Neuron (in vitro differentiated cells): ENCODE data around the gene CCNI2.

Experiments used
- H2AFZ ChIP-seq: one replicate; pipeline ENCODE4 v1.6.1; 2013; ENCODE audit warnings: low read depth, mild to moderate bottlenecking, inconsistent platforms, low read length, moderate library complexity
- H3K27me3 ChIP-seq: one replicate; pipeline ENCODE4 v1.6.1; 2013; ENCODE audit warnings: low read length; ENCODE audit not compliant: insufficient read depth
- H3K36me3 ChIP-seq: one replicate; pipeline ENCODE4 v1.6.1; 2013; ENCODE audit warnings: low read length; ENCODE audit not compliant: insufficient read depth
- H3K4me1 ChIP-seq: one replicate; pipeline ENCODE4 v1.6.1; 2013; ENCODE audit warnings: low read length; ENCODE audit not compliant: insufficient read depth
- H3K4me3 ChIP-seq: 2 replicates; pipeline ENCODE4 v1.5.1; 2013; ENCODE audit warnings: mild to moderate bottlenecking, low read length, moderate library complexity
- H3K9me3 ChIP-seq: one replicate; pipeline ENCODE4 v1.6.1; 2013; ENCODE audit warnings: low read length

Gene CCNI2

GRCh38 chr5:132753135-132753987, 6.1 kb downstream of the CCNI2 start:
- no peak overlapping the region for H2AFZ ChIP-seq
- H3K4me1 ChIP-seq: no peaks in the 10 kb centered on the region
- H3K4me3 ChIP-seq: no peak overlapping the region
- peaks cover 10% of the 10 kb centered on the region for H3K36me3 ChIP-seq
- H3K9me3 ChIP-seq: no peaks in the 10 kb centered on the region
- H3K27me3 ChIP-seq: peaks cover 5% of the 10 kb centered on the region

GRCh38 chr5:132754111-132754510, 6.9 kb downstream of the CCNI2 start:
- Histone ChIP-seq H2AFZ (no peak overlapping the region), H3K9me3 (no peaks in the 10 kb centered on the region), H3K36me3 (peaks cover 17% of the 10 kb centered on the region), H3K4me3 (no peak overlapping the region), H3K4me1 (no peaks in the 10 kb centered on the region), H3K27me3 (no peaks in the 10 kb centered on the region)

GRCh38 chr5:132754947-132755346, 7.7 kb downstream of the CCNI2 start:
- no peaks in the 10 kb centered on the region for H3K9me3 ChIP-seq
- H3K4me3 ChIP-seq: no peak overlapping the region
- peaks cover 21% of the 10 kb centered on the region for H3K36me3 ChIP-seq
- no peaks in the 10 kb centered on the region for H3K27me3 ChIP-seq
- no peaks in the 10 kb centered on the region for H3K4me1 ChIP-seq
- no peak overlapping the region for H2AFZ ChIP-seq

- H3K27me3 ChIP-seq: no peaks in the 10 kb centered on the region
Observed at GRCh38 chr5:132756542-132756941, 9.3 kb downstream of the CCNI2 start.

GRCh38 chr5:132758451-132758850, 11.2 kb downstream of the CCNI2 start:
- no peak overlapping the region for H2AFZ ChIP-seq
- no peak overlapping the region for H3K4me3 ChIP-seq
- no peaks in the 10 kb centered on the region for H3K27me3 ChIP-seq
- H3K36me3 ChIP-seq: peaks cover 55% of the 10 kb centered on the region
- H3K4me1 ChIP-seq: no peaks in the 10 kb centered on the region
- H3K9me3 ChIP-seq: no peaks in the 10 kb centered on the region

More at GRCh38 chr5:132756542-132756941, 9.3 kb downstream of the CCNI2 start:
- H3K4me1 ChIP-seq: no peaks in the 10 kb centered on the region
- no peak overlapping the region for H2AFZ ChIP-seq
- H3K4me3 ChIP-seq: no peak overlapping the region
- H3K9me3 ChIP-seq: no peaks in the 10 kb centered on the region
- peaks cover 36% of the 10 kb centered on the region for H3K36me3 ChIP-seq

GRCh38 chr5:132759114-132760048, 12.2 kb downstream of the CCNI2 start:
- H2AFZ ChIP-seq: no peak overlapping the region
- no peaks in the 10 kb centered on the region for H3K9me3 ChIP-seq
- no peaks in the 10 kb centered on the region for H3K4me1 ChIP-seq
- H3K27me3 ChIP-seq: no peaks in the 10 kb centered on the region
- peaks cover 61% of the 10 kb centered on the region for H3K36me3 ChIP-seq
- H3K4me3 ChIP-seq: no peak overlapping the region

DNA sequence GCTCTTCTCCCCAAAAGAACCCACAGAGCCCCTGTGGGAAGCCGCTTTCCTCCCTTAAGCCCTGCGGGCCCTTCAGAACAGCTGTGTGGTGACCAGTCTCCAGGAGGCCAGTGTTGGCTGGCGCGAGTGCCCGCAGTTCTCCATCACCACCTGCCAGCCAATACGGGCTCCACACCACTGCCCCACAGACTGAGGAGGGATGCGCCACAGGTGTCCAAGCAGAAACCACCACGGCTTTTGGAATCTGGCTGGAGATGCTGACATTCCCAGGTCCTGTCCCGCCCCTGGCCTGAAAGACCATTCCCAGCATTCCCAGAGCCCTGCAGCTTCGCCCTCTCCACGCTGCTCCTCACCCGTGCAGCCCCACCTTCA, 12.8 kb downstream of the CCNI2 start:
- Histone ChIP-seq H3K4me3 (no peak overlapping the region), H3K36me3 (peaks cover 68% of the 10 kb centered on the region), H3K27me3 (no peaks in the 10 kb centered on the region), H3K9me3 (no peaks in the 10 kb centered on the region), H3K4me1 (no peaks in the 10 kb centered on the region), H2AFZ (no peak overlapping the region)

DNA sequence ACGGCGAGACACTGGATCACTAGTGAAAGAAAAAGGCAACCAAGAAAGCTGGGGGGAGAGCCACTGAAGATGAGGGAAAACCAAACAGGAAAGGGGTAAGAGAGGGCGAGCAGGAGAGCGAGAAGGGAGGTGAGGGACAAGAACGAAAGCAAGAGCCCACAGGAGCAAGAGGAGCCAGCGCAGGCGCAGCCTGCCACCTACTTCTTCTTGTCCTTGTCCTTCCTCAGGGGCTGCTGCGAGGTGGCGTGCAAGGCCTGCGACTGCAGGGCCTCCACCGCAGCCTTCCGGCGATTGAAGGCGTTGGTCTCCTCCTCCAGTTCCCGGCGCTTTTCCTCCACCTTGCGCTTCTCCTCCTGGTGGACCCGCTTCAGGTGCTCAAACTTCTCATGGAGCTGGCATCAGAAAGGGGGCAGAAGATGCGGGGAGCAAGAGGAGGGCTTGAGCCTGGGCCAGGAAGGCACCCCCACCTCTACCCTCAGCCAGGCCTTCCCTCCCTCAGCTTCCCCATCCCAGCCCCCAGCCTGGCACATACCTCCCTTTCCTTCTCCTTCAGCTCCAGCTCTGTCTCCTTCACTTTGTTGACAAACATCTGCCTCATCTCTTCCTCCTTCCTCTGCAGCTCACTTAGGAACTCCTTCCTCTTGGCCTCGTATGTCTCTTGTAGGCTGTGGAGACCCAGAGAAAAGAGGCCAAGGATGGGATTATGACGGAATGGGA, 13.5 kb downstream of the CCNI2 start:
- H3K36me3 ChIP-seq: peaks cover 71% of the 10 kb centered on the region
- no peak overlapping the region for H2AFZ ChIP-seq

GRCh38 chr5:132761321-132762240, 14.4 kb downstream of the CCNI2 start:
- H3K36me3 ChIP-seq: peaks cover 71% of the 10 kb centered on the region
- H3K27me3 ChIP-seq: no peaks in the 10 kb centered on the region
- no peaks in the 10 kb centered on the region for H3K9me3 ChIP-seq
- no peak overlapping the region for H2AFZ ChIP-seq
- H3K4me3 ChIP-seq: no peak overlapping the region
- no peaks in the 10 kb centered on the region for H3K4me1 ChIP-seq

More for the DNA sequence above, 13.5 kb downstream of the CCNI2 start:
- Histone ChIP-seq H3K27me3 (no peaks in the 10 kb centered on the region), H3K4me1 (no peaks in the 10 kb centered on the region), H3K4me3 (no peak overlapping the region), H3K9me3 (no peaks in the 10 kb centered on the region)

DNA sequence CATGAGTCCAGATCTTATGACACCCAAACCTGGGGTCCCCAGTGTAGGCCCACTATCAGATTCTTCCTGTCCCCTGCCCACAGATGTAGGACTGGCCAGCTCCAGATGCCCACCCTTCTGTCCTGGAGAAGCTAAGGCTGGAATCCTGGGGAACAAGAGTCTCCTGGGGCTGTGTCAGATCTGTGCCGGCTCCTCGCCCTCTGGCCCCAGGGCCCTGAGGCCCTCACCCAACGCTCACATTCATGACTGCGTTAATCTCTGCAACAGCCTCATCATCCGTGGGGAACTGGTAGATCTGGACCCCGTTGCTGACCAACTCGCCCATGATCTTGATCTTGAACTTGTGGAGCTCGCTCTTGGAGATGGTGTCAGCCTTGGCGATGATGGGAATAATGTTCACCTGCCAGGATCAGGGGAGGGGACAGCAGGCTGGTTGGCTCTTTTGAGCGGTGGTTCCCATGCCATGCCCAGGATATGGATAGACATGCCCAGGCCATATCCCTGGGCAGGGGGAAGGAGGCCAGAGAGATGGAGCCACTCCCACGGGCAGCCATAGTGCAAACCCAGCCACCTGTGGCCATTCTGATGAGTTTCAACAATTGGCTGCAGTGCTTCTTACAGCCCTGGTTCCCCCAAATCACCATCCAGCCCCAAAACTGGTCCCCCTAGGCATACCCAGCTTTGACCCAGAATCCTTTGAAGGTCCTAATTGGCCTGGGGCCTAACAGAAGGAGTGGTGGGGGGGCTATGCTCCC, 15.2 kb downstream of the CCNI2 start:
- Histone ChIP-seq H3K4me1 (no peaks in the 10 kb centered on the region), H3K4me3 (no peak overlapping the region), H3K9me3 (no peaks in the 10 kb centered on the region), H3K36me3 (peaks cover 69% of the 10 kb centered on the region), H2AFZ (no peak overlapping the region), H3K27me3 (no peaks in the 10 kb centered on the region)

DNA sequence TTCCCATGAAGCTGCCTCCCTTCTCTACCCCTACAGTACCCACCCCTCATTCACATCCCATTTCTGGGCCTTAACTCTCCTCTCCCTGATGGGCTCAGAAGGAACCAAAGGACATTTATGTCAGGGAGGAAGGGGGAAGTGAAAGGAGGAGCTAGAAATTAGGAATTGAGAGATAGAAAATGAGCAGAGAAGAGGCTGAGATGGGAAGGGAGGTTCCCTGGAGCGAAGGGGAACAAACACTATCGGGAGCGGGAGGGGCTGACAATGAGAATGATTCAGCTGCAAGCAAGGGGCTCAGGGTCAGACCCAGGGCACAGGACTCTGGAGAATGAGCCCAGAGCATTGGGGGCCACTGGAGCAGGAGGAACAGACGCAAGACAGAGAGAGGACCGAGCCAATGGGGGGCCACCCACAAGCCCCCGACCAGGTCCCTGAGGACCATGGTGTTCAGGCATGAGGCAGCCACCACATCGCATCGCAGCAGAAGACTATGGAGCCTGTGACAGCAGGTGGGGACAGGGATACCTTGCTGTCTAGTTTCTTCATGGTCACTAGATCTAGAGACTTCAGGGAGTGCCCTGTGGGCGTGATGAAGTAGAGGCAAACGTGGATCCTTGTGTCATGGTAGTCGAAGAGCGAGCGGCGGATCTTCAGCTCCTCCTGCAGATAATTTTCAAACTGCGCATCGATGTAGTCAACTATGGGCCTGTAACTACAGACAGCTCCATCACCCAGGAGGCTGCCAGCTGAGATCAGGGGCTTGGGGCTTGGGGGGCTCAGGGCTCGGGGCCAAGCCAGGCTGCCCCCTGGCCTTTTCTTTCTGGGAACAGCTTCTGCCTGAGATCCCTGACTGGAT, 16.2 kb downstream of the CCNI2 start:
- Histone ChIP-seq H3K9me3 (no peaks in the 10 kb centered on the region), H3K36me3 (peaks cover 61% of the 10 kb centered on the region), H3K27me3 (no peaks in the 10 kb centered on the region), H3K4me3 (no peak overlapping the region), H3K4me1 (no peaks in the 10 kb centered on the region), H2AFZ (no peak overlapping the region)
